HEK293 (cell line): ENCODE results near the gene KRTAP26-1.

ENCODE experiments used
- CTCF ChIP-seq: fragments of 450-650 bp; formaldehyde crosslinking; IDR thresholded peaks from 2 replicates; pipeline ENCODE4 v1.5.1; 2016; ENCODE audit warnings: missing biosample characterization, missing genetic modification characterization
- KLF17 ChIP-seq: fragments of 450-650 bp; formaldehyde crosslinking; IDR thresholded peaks from 2 replicates; pipeline ENCODE4 v1.5.1; 2016; ENCODE audit warnings: missing biosample characterization, missing genetic modification characterization
- REST ChIP-seq: fragments of 450-650 bp; formaldehyde crosslinking; IDR thresholded peaks from 2 replicates; pipeline ENCODE4 v1.5.1; 2016; ENCODE audit warnings: missing biosample characterization, missing genetic modification characterization
- TCF7L2 ChIP-seq: IDR thresholded peaks from 2 replicates; pipeline ENCODE4 v1.6.1; 2011; ENCODE audit warnings: low read depth, mild to moderate bottlenecking, inconsistent platforms, low read length, moderate library complexity, borderline replicate concordance
- YY2 ChIP-seq: fragments of 450-650 bp; formaldehyde crosslinking; IDR thresholded peaks from 2 replicates; pipeline ENCODE4 v1.5.1; 2016; ENCODE audit warnings: missing biosample characterization, missing genetic modification characterization
- ZBTB11 ChIP-seq: fragments of 450-650 bp; formaldehyde crosslinking; conservative IDR thresholded peaks from 2 replicates; pipeline ENCODE4 v1.5.1; 2016; ENCODE audit warnings: low read depth, missing biosample characterization, missing genetic modification characterization
- ZFHX2 ChIP-seq: fragments of 450-650 bp; formaldehyde crosslinking; conservative IDR thresholded peaks from 2 replicates; pipeline ENCODE4 v1.5.1; 2016; ENCODE audit warnings: missing biosample characterization, missing genetic modification characterization
- ZNF274 ChIP-seq, 2 experiments: fragments of 200-500 bp in 1 of 2; fragments of 450-650 bp in 1 of 2; sonication (Bioruptor generic) in 1 of 2; formaldehyde crosslinking in 1 of 2; IDR thresholded peaks; 2 replicates each; pipeline versions ENCODE4 v1.5.1 to v1.6.1; 2014 to 2016; ENCODE audit warnings: borderline replicate concordance in 1 of 2, inconsistent platforms in 1 of 2, low read length in 1 of 2, missing biosample characterization in 1 of 2, missing genetic modification characterization in 1 of 2
- ZNF621 ChIP-seq: fragments of 450-650 bp; formaldehyde crosslinking; IDR thresholded peaks from 2 replicates; pipeline ENCODE4 v1.5.1; 2017; ENCODE audit warnings: missing biosample characterization, missing genetic modification characterization
- ZNF660 ChIP-seq: fragments of 450-650 bp; IDR thresholded peaks from 2 replicates; pipeline ENCODE4 v1.5.1; 2018; ENCODE audit warnings: missing biosample characterization, mild to moderate bottlenecking, missing genetic modification characterization
- ZSCAN30 ChIP-seq: fragments of 450-650 bp; IDR thresholded peaks from 2 replicates; pipeline ENCODE4 v1.5.1; 2018; ENCODE audit warnings: missing biosample characterization, mild to moderate bottlenecking, missing genetic modification characterization, moderate library complexity

- no peak for TF ChIP-seq ZNF621
- no peak for TF ChIP-seq YY2 (tag by site-specific recombination)
- no peak for TF ChIP-seq CTCF (tag by site-specific recombination)
- TF ChIP-seq ZFHX2 (tag by site-specific recombination) = no peak
- TF ChIP-seq TCF7L2 = no peak
- TF ChIP-seq KLF17 (tag by site-specific recombination) = no peak
- TF ChIP-seq ZNF274 (IDR thresholded peaks at IDR 0.05; ENCODE audit: low read length) = no peak
- no peak for TF ChIP-seq ZNF274 (tag by site-specific recombination; IDR thresholded peaks at IDR 0.05; ENCODE audit: borderline replicate concordance)
- TF ChIP-seq ZSCAN30 = no peak
- no peak for TF ChIP-seq ZBTB11 (tag by site-specific recombination)
- TF ChIP-seq ZNF660 (tag by site-specific recombination) = no peak
- TF ChIP-seq REST = no peak
Observed at GRCh38 chr21:30336596-30336995, 16.5 kb upstream of the KRTAP26-1 start.
